ENCODE results near the gene TEX264.

GRCh38 chr3:51670053-51670822 is 814 bp upstream of the TEX264 start:
- TF ChIP-seq EP300 (conservative IDR thresholded peaks at IDR 0.05; ENCODE audit: poor library complexity, severe bottlenecking) (no peak), CTCF (IDR thresholded peaks at IDR 0.05; ENCODE audit: poor library complexity, severe bottlenecking) (no peak), EZH2 (IDR thresholded peaks at IDR 0.05; ENCODE audit: borderline replicate concordance, insufficient read depth, low read length, poor library complexity, severe bottlenecking) (no peak), POLR2AphosphoS5 (IDR thresholded peaks at IDR 0.05) (no peak), RAD21 (conservative IDR thresholded peaks at IDR 0.05) (no peak), TAF1 (IDR thresholded peaks at IDR 0.05; ENCODE audit: low read depth) (no peak), REST (IDR thresholded peaks at IDR 0.05; ENCODE audit: borderline replicate concordance) (no peak), MXI1 (conservative IDR thresholded peaks at IDR 0.05; ENCODE audit: poor library complexity, severe bottlenecking) (no peak), SMC3 (conservative IDR thresholded peaks at IDR 0.05; ENCODE audit: poor library complexity) (no peak)
